CD4-positive, alpha-beta T cell treated with Interferon gamma for 1 hour (primary cell): ENCODE measurements around the gene OMA1.
A peak's percentile ranks its signal among the peaks of the same experiment; 100 is the strongest.
"Not testable (repeated sequence)": the region's sequence is repeated elsewhere in the genome, so short reads cannot be mapped to it uniquely, and the experiment has no call there.

Source experiments
- DNase-seq: peaks from one replicate; pipeline ENCODE4 v3.0.0-alpha.2; 2020

The OMA1 gene

DNA sequence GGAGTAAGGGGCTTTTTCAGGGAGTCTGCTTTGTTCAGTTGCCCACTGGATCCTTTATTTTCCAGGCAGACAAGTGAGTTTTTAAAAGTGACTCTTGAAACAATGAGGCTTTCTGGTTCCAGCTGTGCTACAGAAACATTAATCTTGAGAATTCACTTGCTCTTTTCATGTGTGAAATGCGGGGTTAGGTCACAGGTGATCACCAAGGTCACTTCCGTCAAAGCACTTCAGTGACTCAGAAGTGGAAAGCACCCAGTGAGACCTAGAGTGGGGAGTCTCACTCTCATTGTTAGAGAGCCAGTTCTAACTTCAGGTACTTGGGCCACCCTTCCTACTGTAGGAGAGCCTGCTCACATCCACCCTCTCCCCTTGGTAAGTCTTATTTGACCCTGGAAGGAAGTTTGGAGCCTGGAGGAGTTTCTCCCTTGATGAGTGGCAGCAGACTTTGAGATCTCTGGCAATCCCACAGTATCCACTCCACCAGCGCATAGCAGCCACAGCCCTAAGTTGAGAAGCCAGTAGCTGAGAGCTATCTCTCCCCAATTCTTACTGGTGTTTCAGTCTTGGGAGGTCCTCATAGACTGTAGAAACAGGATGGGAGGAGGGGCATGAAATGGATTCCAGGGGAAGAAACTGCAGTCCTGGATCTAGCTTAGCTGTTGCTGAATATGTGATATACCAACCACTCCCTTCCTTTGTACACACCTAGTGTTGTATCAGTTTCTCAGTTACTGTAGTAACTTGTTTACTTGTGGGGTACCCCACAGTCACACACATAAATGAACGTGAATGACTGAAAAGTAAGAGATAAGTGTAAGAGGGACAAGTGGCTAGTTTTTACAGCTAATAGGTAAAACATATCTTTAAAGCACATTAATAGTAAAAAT is 27.4 kb upstream of the OMA1 start:
- no peak for DNase-seq

DNA sequence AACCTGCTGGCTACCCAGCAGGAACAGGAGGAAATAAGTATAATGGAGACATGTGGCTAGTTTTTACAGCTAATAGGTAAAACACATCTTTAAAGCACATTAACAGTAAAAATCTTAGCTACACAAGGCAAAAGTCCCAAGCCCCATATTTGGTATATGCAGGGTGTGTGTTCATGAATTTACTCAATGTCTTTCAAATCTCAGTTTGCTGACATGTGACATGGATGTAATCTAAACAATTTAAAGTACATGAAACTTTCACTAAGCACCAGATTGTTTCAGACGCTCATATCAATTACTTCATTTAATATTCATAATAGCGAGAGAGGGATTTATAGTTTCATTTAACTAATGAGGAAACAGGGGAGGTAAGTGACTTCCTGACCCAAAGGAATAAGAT is 26.6 kb upstream of the OMA1 start:
- DNase-seq, result no peak

DNA sequence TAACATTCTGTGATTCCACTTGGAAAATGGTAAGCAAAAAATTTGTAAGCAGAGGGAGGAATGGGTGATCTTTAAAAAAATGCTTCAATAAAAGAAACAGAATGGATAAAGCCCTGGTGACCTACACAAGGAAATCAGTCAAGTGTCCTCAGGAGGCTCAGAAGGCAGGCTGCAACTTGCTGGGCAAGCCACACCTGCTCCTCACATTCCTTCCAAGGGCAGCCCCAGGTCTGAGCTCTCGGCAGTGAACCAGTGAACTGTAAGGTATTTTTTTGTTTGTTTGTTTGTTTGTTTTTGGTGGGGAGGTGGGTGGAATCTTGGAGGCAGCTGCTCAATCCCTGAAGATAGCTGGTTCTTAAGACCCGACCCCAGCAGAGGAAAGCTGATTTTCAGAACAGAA is 26.2 kb upstream of the OMA1 start:
- DNase-seq, result no peak

DNA sequence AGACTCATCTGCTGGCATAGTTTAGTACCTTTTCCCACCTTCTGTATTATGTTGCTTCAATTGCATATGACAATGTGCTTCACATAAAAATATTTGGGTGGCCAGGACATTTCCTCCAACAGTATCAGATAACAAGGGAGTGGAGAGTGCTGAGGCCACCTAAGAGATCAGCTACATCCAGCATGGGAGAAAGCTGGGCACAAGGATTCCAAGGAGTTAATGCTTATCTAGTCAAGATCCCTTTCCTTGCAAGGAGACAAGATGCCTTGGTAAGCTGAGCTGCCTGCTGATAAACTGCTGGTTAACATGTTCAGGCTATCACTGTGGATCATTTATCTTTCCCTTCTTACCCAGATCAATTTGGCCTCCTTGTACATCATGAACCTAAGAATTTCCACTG is 25.1 kb upstream of the OMA1 start:
- no peak for DNase-seq

DNA sequence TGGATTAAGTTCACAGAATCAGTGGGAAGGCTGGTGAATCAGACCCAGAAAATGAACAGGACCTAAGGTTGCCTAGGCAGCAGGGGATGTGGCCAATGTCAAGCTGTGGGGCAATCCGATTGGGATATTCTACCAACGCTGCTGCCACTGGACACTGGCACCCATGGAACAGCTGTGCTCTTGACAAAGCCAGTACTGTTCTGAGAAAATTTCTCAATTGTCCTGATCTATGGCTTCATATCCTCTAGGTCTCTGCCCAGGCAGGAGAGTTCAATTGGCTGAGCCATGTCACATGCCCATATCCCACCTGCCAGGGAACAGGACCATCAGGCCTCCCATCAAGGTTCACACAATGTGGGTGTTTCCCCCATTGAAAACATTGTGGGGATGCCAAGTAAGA is 24.3 kb upstream of the OMA1 start:
- no peak for DNase-seq

DNA sequence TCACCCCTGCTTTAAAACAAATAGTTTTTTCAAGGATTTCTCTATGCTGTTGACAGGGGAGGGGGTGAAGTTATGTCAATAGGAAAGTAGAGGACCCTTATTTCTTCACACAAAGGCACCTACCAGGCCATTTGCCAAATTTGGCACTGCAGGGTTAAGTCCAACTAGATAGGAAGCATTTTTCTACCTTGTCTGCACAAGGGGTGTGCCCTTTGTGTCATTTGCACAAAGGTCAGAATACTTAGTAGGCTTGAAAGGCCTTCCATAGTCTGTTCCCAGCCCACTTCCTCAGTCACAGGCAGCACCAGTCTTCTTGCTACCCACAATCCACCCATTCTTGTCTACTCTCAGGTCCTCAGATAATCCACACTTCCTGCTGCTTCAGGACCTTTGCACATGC is 23.6 kb upstream of the OMA1 start:
- DNase-seq, result no peak

GRCh38 chr1:58568911-58569310 is 22.4 kb upstream of the OMA1 start:
- no peak for DNase-seq

DNA sequence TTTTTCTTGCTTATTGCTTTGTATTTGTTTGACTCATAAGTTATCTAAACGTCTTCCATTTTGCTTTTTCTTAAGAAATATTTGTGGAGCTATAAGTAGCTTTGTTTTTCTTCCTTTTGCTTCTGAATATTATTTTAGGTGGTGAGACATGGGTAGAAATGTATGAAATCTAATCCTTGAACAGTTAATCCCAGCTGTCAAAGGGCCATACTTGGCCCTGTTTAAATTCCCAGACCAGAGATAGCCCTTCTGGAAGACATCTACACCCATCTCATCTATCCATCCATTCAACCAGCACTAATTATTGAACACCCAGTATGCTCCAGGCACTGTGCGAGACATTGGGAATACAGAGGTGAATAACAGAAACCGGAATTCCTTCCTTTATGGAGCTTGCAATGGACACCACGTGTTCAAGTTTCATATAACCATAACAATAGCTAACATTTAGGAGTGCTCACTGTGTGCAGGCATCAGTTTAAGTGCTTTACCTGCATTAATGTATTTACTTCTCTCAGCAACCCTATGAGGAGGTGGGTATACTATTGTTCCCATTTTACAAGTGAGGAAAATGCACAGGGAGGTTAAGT is 21.8 kb upstream of the OMA1 start:
- DNase-seq, result no peak

DNA sequence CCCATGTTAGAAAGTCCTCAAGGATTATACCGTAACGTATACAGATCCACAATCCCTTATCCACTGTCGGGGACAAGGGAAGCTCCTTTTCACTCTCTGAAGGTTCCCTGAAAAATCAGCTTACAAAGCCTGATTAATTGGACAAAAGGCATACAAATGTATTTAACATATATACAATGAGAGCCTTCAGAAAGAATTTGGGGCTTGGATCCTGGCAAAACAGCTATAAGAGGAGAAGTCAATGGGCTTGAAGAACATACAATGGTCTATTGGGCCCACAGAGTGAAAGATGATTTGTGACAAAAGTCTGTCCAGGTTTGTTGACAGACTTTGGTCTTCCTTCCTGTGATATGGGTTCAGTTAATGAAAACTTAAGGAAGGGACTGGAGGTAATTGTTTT is 19.8 kb upstream of the OMA1 start:
- DNase-seq, result no peak

- DNase-seq, result not testable (repeated sequence)
Observed at GRCh38 chr1:58563715-58564114, 17.2 kb upstream of the OMA1 start.

GRCh38 chr1:58561633-58562032 is 15.1 kb upstream of the OMA1 start:
- DNase-seq, result no peak

- DNase-seq, result no peak
Observed at GRCh38 chr1:58555393-58555792, 8.9 kb upstream of the OMA1 start.

GRCh38 chr1:58551186-58552140 is 4.9 kb upstream of the OMA1 start:
- DNase-seq, result no peak

- DNase-seq, result not testable (repeated sequence)
Observed at GRCh38 chr1:58549291-58549690, 2.8 kb upstream of the OMA1 start.

DNA sequence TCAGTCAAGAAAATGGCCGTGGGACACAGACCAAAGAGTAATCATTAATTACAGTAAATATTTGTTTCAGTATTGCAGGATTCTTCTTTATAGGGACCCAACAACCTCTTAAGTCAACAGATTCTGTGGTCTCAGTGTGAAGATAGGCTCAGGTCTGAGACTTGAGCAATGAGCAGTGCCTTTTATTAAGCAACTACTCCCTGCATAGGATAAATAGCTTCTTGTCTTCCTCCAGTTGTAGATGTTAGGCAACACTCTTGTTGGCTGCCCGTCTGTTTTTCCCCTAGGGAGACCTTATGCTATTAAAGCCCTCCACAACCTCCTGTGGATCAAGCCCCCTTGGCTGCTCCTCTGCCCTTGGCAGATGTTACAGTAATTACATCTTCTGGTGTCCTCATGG is 1.8 kb upstream of the OMA1 start:
- DNase-seq, result no peak

GRCh38 chr1:58545591-58546519 is 671 bp downstream of the OMA1 start:
- peak; percentile 84 for DNase-seq

- DNase-seq, result no peak
Observed at GRCh38 chr1:58543260-58543659, 3.3 kb downstream of the OMA1 start.

DNA sequence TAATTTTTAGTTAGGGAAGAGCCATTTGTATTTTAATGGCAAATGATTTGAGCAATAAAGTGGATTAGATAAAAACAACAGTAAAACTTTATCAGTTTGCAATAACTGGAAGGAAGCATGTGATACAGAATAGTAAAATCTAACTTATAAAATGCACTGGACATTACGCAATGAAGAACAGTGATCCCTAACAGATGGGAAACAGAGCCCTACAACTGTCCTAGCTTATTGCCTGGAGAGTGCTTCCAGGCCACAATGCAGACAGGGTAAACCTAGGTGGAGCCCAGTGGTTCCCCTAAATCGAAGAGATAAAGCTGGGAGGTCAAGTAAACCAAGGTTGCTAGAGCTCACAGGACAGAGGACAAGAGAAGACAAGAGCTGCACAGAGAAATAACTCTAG is 7.0 kb downstream of the OMA1 start:
- DNase-seq, result no peak

DNA sequence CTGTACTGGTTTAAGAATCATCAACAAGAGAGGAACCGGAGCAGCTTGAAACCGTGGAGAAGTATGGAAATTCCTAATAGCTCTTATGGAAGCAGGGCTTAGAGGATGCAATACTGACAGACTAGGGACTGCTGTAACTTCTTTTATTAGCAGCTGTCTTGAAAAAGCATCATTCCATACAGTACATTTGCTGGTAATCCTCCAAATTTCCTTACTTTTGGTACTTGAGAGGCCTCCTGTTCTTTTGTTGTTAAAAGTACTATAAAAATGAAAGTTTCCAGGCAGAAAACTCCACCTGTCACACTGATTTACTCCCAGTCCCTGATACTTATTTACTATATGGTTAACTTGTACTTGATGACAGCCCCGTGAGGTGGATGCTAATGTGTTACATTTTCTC is 7.7 kb downstream of the OMA1 start:
- DNase-seq, result no peak

DNA sequence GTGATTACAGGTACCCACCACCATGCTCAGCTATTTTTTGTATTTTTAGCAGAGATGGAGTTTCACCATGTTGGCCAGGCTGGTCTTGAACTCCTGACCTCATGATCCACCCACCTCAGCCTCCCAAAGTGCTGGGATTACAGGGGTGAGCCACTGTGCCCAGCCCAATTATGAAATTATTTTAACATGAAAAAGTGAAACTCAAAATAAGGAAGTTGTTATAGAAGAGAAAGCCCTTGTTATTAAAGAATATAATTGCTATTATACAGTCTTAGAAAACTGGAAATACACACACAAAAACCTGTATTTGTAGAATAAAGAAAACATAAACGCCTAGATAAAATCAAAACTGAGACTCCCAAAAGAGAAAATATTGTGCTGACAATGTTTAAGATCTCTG is 14.7 kb downstream of the OMA1 start:
- DNase-seq, result not testable (repeated sequence)

DNA sequence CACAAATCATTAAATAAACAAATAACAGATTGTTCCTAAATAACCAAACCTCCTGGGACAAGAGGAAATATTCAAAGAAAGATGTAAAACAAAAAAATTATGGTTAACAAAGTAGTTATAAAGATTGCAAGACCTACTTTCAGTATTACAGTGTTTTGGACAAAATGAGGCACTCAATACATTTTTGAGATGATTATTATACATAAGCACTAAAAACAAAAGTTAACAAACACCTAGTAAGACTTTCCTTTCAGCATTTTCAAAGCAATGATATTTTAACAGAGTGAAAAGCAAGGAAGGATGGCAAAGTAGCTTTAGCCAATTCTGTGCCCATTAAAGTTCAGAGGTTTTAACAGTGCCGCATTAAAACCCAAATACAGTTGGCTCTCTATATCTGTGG is 17.2 kb downstream of the OMA1 start:
- no peak for DNase-seq

GRCh38 chr1:58528518-58528917 is 18.0 kb downstream of the OMA1 start:
- no peak for DNase-seq
